ENCODE measurements around the gene SH3BP1.
A peak's percentile ranks its signal among the peaks of the same experiment; 100 is the strongest.
"Not testable (repeated sequence)": the region's sequence is repeated elsewhere in the genome, so short reads cannot be mapped to it uniquely, and the experiment has no call there.

SH3BP1 gene

DNA sequence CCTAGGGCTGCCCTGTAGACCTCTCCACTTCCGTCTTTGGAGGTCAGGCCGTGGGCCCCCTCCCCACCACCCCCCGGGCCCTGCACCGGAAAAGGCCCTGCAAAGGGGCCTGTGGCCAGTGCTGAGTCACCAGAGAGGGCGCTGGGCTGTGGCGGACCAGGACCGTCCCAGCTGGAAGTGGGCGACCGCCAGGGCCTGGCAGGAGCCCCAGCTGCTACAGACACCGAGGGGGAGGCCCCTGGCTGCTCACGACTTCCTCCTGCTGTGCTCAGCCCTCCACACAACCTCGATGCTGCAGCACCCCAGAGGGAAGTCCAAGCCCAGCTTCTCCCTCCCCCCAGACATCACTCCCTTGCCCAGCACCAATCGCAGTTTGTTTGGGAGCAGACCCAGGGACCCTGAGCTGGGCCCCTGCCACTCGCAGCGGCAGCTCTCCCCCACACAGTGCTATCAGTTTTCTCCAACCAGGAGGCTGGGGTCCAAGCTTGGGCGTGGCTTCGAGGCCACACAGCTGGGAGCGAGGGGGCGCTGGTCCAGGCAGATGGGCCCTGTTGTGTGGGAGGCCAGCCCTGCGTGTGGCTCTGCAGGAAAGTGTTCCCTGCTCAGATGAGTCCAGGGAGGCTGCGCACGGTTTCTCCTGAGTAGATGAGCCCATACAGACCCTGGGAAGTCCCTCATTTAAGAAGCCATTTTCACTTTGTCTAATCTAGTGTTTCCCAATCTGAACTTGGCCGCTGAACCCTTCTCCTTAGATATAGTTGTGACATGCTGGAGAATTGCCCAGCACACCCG, 5.6 kb upstream of the SH3BP1 start:
- peak; percentile 56 for DNase-seq (ENCODE audit: low read depth)

DNA sequence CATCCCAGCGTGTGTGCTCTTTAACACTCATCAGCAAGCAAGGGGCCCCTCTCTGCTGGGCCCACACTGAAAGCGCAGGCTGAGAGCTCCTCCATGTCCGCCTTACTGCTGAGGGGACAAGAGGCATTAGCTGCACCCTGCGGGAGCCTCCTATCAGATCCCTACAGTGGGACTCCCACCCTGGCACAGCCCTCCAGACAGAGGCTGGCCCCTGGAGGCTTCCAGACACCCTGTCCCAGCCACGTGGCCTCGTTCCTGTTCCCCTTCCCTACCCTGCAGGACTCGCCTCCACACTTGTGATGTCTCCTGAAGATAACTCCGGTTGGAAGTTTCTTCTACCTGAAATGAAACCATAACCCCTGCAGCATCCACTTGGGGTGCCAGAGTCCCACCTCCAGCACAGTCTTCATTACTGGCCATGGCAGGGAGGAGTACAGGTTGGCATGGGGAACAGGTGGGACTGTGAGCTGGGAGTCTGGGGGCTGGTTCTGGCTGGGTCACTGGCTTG, 5.0 kb upstream of the SH3BP1 start:
- no peak for DNase-seq (ENCODE audit: low read depth)

DNA sequence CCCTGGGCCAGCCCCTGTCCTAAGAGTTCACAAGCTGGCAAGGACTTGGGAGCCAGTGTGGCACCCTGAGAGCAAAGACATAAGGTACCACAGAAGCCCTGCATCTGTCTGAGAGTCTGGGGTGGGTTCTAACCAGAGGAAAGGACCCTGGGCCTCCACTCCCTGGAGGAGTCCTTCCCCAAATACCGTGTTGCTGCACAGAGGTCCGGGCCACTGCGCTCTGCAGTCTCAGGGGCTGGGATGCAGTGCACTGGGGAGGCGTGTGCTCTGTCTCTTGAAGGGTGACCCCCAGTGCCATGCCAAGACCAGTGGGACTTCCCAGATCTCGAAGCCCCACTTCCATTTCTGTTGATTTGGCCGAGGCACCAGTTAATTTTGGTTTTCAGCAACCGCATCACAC, 4.3 kb upstream of the SH3BP1 start:
- DNase-seq (ENCODE audit: low read depth): no peak

DNA sequence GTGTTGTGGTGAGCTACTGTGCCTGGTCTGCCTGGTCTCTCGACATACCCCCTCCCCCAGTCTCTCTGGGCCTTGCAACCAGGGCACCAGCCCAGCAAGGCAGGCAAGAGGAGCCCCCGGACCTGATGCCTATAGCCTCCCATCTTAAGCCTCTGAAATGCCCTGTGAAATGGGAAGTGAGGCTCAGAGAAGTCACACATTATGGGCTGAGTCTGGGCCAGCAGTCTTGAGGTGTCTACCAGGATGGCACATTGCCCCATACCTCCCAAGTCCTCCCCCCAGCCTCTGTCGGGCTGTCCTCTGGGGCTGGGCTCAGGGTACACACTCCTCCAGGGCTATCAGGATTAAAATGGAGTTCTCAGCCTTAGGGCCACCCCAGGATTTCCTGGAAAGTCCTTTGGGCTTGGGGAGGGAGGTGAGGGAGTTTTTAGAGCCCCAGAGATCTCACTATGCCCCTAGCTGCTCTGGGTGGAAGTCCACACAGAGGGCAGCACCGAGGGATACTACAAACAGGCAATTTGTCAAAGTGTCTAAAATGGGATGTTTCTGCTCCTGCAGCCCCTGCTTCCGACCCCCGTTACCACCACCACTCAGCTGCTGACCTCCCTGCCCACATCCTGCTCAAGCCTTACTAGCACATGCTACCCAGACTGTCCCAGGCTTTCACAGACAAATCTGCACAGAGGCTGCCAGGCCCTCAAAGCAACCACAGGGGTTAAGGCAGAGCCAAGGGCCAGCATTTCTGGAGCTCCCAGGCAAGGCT, 3.1 kb upstream of the SH3BP1 start:
- no peak for DNase-seq (ENCODE audit: low read depth)

DNA sequence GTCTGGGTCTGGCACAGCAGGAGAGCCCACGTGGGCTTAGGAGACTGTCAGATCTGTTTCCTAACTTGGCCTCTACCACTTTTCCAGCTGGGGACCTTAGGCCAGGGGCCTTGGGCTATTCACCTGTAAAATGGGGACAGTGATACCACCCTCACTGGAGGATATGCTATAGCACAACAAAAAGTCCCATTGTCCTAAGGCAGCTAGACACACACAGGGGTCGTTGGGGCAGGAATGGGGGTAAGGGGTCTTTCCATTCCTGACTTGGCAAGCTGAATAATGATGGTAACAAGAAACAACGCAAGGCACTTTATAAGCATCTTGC, 2.6 kb upstream of the SH3BP1 start:
- DNase-seq (ENCODE audit: low read depth): no peak

DNA sequence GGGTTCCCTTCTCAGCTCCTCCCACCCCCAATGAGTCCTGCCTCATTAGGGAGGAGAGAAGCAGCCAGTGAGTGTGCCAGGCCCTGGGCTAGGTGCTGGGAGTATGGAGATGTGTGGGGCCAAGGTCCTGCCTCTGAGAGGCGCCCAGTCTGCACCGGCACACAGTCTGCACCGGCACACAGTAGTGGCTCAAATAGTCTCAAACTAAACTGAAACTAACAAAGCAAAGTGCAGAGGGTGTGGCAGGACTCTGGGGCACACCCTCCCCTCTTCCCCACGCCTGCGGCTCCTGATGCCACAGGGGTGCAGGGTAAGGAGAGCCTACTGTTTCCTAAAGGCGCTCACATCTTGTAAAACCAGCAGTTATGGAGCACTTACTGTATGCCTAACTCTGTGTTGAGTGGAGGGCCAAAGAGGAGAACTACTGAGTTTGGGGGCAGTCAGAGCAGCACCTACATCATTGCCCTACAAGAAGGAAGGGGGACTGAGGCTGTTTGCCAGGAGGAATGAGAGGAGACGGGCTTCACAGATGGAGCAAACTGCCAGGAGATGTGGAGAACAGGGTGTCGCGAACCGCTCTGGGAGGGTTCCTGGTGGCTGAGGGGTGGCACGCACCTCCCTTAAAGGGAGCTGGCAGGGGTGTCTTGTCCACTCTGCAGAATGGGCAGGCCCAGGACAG, 939 bp upstream of the SH3BP1 start:
- no peak for DNase-seq (ENCODE audit: low read depth)

DNA sequence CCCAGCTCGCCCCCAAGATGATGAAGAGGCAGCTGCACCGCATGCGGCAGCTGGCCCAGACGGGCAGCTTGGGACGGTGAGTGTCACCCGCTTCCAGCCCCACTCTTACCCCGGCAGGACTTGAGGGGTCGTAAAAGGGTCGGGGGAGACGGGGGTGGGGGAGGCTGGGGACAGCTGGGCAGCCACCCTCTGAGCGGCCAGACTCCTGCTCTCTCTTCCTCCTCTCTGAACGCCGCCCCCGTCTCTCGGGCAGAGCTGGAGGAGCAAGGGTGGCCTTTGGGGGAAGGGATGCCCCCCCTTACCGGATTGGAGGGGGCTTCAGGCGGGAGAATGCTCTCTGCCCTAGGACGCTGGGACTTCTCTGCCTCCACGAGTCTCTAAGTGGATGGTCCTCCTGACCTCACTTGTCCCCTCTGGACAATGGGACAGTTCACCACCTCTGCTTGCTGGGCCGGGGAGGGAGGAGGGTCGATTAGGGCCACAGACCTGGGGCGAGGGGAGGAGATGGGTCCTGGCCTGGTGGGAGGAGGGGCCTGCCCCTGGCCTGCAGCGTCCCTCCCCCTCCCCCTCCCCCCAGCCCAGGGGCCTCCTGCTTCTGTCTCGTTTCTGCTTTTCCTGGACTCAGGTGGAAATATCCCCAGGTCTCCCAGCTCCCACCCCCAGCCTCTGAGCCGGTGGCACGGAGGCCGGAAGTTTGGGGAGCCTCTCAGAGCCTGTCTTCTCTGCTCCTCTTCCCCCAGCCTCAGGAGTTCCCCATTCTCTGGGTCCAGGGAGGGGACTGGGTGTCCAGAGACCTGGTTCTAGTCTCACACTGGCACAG, 512 bp downstream of the SH3BP1 start:
- no peak for DNase-seq (ENCODE audit: low read depth)

DNA sequence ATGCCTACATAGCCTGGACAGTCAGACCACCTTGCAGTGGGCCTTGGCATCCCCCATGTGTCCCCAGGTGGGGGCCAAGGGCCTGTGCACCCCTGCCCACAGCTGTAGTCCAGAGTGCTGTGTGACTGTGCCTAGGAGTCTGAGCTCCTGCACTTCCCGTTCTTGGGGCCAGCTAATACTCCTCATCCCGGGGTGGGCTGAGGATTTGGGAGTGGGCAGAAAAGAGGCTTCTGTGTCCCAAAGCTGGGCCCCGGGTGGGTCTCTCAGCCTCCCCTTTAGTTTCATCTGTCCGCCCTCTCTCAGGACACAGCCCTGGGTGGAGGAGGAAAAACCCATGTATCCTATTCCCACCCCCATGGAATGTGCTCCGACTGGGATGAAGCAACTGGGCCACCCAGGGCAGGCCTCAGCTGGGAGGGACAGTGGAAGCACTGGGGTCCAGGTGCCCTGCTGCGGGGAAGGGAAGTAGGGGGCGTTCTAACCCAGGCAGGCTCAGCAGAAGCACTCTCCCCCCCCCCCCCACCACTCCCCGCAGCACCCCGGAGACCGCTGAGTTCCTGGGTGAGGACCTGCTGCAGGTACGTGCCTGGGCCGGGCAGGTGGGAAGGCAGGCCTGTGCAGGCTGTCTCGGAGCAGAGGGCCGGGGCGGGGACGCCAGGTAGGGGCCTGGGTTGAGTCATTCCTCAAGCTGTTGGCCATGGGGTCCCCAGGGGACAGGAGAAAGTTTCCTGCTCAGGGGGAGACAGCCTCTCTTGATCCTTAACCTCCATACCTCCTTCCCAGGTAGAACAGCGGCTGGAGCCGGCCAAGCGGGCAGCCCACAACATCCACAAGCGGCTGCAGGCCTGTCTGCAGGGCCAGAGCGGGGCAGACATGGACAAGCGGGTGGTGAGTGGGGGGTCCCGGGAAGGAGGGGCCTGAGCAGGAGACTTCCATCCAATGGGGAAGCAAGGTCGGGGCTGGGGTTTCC, 1.4 kb downstream of the SH3BP1 start:
- no peak for DNase-seq (ENCODE audit: low read depth)

DNA sequence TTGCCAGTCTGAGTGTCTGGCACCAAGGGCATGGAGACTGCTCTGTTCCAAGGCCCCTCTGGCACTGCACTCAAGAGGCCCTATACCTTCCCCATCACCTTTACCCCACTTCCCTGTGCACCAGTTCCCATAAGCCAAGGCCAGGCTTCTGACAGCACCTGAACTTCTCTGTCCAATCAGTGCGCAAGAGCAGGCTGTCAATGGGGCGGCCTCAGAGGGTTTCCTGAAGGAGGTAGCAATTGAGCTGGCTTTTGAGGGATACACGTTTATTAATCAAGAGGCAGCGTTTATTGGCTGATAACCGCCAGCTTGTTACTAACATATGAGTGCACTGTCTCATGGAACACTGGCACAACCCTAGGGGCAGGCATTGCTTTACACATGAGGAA, 2.1 kb downstream of the SH3BP1 start:
- no peak for DNase-seq (ENCODE audit: low read depth)

DNA sequence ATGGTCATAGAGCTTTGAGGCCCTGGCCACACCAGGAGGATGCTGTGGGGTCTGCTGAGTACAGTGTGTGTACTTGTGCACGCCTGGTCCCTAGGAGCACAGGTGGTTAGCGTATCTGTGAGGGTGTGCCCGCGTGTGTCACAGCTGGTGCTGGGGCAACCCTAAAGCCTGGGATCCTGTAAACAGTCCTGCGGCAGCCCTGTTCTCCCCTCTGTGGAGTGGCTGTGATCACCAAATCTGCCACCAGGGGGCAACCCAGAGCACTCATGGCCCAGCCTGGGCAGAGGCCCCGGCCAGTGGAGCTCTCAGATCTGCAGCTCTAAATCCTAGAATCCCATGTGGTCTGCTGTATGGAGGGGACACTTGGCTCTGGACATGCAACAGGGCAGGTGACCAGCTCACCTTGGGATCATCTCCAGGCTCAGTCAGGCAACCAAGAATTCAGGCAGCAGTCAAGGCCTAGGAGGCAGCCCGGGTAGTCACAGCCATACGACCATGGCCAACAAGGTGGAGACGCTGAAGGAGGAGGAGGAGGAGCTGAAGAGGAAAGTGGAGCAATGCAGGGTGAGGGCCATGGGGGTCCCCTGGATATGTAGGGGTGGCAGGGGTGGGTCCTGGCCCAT, 3.9 kb downstream of the SH3BP1 start:
- DNase-seq (ENCODE audit: low read depth): no peak

DNA sequence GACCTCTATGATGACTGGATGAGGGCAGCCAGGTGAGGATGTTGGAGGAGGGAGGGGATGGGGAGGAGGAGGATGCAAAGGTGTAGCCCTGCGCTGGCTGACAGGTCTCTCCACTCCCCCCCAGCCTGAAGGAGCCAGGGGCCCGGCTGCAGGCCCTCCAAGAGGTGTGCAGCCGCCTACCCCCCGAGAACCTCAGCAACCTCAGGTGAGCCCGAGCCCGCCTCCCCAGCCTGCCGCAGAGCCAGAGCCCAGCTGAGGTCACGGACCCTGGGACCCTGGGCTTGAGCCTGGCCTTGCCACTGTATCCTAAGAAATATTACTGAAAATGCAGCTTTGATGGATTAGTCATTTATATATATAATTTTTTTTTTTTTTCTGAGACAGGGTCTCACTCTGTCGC, 7.8 kb downstream of the SH3BP1 start:
- no peak for DNase-seq (ENCODE audit: low read depth)

DNA sequence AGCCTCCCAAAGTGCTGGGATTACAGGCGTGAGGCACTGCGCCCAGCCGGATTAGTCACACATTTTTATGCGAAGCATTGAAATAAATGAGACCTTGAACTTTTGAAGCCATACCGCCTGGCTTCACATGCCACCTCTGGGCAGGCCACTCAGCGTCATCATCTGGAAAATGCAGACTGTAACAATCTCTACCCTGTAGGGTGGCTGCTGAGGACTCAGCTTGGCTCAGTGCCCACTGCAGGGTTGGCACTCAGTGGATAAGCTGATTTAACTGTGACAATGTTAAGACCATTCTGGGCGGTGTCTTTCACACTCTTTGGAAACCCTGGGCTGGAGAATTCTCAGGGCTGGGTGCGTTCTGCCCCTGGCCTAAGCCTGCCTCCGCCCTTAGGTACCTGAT, 8.5 kb downstream of the SH3BP1 start:
- DNase-seq (ENCODE audit: low read depth): no peak

DNA sequence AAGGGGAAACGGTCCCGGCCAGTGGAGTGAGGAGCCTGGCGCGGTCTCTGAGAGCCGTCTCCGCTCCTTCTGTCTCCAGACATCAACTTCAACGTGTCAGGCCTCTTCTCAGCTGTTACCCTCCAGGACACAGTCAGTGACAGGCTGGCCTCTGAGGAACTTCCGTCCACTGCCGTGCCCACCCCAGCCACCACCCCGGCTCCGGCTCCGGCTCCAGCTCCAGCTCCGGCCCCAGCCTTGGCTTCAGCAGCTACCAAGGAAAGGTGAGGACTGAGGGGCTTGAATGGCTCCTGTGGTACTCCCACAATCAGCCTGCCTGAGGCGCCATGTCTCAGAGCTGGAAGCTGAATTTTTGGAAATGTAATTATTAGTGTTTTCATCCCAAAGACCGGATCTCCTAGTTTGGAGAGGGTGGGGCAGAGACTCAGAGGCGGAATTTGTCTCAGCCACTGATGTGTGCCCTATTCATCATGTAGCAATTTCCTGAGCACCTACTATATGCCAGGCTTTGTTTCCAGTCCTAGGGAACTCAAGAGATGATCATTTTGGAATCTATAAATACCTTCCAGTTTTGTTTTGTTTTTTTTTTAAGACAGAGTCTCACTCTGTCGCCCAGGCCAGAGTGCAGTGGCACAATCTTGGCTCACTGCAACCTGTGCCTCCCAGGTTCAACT, 11.1 kb downstream of the SH3BP1 start:
- no peak for DNase-seq (ENCODE audit: low read depth)

DNA sequence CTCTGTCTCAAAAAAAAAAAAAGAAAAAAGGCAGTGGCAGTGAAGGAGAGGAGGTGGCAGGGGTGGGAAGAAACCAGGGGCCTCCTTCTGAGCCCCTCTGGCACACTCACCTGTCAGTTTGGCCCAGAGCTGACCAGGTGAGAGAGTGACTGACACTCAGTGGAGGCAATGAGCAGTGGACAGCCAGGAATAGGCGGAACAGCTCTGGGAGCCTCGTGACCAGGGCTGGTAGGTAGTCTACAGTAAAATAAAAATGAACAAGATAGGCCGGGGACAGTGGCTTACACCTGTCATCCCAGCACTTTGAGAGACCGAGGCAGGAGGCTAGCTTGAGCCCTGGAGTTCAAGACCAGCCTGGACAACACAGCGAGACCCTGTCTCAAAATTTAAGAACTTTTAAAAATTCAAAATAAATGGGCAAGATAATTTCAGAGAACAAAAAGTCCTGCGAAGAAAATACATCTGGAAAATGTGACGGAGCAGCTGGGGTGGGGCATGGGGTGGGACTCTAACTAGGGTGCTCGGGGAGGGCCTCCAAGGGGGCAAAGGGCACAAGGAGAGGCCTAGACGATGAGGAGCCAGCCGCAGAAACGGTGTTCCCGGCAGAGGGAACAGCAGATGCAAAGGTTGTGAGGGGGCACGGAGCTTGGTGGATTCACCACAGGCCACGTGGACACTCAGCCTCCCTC, 15.2 kb downstream of the SH3BP1 start:
- no peak for DNase-seq (ENCODE audit: low read depth)

DNA sequence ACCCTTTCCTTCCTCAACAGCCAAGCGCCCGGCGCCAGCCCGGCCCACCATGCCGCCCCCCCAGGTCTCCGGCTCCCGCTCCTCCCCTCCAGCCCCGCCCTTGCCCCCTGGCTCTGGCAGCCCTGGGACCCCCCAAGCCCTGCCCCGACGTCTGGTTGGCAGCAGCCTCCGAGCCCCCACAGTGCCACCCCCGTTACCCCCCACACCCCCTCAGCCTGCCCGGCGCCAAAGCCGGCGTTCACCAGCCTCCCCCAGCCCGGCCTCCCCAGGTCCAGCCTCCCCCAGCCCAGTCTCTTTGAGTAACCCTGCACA, 15.7 kb downstream of the SH3BP1 start:
- no peak for DNase-seq (ENCODE audit: low read depth)

DNA sequence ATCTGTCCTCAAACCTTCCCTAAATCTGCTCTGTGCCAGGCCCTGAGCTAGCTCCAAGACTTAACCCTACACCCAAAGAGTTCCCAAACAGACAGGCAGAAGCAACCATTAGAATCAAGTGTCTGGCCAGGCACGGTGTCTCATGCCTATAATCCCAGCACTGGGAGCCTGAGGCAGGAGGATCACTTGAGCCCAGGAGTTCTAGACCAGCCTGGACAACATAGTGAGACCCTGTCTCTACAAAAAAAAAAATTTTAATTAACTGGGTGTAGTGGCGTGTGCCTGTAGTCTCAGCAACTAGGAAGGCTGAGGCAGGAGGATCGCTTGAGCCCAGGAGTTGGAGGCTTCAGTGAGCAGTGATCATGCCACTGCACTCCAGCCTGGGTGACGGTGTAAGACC, 17.1 kb downstream of the SH3BP1 start:
- not testable (repeated sequence) for DNase-seq (ENCODE audit: low read depth)

DNA sequence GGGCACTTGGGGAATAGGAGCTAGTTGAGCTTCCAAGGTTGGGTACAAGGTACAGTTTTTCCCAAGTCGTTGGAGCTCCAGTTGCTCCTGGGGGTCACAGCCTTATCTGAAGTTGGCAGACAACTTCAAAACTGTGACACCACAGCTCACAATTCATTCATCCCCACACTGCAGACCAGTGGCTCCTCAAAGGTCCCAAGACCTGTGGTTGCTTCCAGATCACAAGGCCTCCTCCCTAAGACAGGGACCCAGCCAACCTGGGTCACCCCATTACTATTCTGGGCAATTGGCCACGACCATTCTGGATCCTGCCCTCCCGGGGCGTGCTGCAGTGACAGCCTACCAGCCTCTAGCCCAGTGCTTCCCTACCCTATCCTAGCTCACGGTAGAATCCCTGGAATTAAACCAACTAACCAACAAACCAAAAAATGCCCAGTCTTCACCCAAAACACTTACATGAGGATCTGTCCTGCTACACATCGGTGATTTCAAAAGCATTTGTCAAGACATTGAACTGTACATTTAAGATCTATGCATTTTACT, 18.2 kb downstream of the SH3BP1 start:
- no peak for DNase-seq (ENCODE audit: low read depth)

DNA sequence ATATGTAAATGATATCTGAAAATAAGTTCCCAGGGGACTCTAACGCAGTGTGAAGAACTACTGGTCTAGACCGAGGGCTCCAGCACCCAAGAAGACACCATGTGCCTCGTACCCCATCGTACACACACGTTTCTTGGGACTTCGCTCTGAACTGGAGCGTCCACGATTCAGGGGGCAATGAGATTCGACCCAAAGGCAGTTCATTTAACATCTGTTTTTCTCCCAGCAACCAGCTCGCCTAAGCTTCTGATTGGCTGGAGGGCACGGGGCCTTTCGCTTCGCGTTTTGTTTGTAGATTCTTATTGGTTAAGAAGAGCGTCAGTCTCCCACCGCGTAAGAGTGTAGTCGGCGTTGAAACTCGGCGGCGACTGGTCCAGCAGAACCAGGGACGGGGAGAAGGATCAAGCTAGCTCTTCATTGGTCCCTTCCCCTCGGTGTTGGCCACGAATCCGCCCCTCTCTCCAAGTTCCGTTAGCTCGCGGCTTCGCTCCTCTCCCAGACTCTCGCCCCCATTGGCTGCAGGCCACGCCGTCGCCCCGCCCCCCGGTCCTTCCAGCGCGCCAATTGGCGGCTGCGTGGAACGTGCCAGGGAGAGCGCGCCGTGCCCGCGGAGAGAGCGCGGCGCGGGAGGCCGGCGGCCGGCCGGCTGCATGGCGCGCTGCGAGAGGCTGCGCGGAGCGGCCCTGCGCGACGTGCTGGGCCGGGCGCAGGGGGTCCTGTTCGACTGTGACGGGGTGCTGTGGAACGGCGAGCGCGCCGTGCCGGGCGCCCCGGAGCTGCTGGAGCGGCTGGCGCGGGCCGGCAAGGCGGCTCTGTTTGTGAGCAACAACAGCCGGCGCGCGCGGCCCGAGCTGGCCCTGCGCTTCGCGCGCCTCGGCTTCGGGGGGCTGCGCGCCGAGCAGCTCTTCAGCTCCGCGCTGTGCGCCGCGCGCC, 18.9 kb downstream of the SH3BP1 start, which contains the start of gene PDXP:
Gene PDXP, plus strand, starts transcription at position 591 of the 933 bp plus-strand sequence. Its CDS starts 60 bp downstream, at position 651.
- peak; percentile 100 for DNase-seq (ENCODE audit: low read depth)
